GM15510 (cell line): ENCODE results near the gene SLC2A5.
A peak's percentile ranks its signal among the peaks of the same experiment; 100 is the strongest.

Source experiments
- POLR2A ChIP-seq: IDR thresholded peaks from 3 replicates; pipeline ENCODE4 v1.6.1; 2011; ENCODE audit warnings: borderline replicate concordance; ENCODE audit not compliant: insufficient read length; ENCODE audit errors: extremely low read depth

SLC2A5 gene, protein sequence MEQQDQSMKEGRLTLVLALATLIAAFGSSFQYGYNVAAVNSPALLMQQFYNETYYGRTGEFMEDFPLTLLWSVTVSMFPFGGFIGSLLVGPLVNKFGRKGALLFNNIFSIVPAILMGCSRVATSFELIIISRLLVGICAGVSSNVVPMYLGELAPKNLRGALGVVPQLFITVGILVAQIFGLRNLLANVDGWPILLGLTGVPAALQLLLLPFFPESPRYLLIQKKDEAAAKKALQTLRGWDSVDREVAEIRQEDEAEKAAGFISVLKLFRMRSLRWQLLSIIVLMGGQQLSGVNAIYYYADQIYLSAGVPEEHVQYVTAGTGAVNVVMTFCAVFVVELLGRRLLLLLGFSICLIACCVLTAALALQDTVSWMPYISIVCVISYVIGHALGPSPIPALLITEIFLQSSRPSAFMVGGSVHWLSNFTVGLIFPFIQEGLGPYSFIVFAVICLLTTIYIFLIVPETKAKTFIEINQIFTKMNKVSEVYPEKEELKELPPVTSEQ

DNA sequence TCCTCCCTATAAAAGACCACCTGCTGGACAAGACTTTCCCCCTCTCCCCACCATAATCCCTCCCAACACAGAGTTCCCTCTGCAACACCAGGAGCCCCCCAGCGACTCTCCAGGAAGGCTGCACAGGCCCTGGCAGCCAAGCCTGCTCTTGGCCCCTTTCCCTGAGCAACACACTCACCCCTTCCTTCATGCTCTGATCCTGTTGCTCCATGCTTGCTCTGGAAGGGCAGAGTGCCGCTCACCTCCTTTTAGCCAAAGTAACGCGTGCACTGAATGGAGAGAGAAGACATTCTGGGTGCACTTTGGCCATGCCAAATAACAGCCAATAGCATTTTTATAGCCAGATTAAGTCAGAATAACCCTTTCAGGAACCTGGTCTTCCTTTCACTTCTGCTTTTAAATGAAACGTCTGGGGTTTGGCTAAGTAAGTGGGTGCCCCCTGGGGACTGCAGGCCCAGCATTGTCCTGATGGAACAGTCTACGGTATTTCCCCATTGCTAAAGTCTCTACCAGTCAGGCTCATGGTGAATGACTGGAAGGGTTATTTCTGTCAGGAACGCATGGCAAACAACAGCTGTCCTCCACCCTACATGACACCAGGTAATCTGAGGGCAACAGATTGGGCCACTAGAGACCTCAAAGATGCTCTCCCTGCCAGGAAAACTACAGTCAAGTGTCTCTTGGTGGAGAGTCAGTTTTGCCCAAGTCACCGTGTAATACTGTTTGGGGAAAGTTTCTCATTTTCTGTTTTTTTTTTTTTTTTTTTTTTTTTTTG lies at the start of gene SLC2A5:
TSS of gene SLC2A5 (minus strand) at position 310 of the 775 bp plus-strand sequence. CDS start at position 211, 99 bp downstream.
- TF ChIP-seq POLR2A, result peak; percentile 39

DNA sequence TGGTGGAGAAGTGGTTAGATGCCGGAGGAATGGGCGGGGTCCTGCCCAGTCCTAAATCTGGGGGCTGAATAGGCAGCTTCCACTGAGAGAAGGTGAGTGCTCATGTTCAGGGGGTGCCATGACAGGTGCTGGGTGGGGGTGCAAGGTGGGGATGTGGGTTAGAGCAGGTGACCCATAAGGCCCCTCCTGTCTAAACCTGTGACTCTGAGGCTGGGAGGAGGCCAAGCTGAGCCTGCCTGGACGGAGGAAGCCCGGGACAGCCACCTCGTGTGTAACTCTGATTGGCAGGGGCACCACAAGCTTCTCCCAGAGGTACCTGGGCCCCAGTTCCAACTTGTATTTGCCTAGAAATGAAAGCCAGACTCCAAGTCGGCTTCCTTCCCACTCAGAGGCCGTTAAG lies 48.8 kb upstream of the SLC2A5 start:
- TF ChIP-seq POLR2A, result no peak

DNA sequence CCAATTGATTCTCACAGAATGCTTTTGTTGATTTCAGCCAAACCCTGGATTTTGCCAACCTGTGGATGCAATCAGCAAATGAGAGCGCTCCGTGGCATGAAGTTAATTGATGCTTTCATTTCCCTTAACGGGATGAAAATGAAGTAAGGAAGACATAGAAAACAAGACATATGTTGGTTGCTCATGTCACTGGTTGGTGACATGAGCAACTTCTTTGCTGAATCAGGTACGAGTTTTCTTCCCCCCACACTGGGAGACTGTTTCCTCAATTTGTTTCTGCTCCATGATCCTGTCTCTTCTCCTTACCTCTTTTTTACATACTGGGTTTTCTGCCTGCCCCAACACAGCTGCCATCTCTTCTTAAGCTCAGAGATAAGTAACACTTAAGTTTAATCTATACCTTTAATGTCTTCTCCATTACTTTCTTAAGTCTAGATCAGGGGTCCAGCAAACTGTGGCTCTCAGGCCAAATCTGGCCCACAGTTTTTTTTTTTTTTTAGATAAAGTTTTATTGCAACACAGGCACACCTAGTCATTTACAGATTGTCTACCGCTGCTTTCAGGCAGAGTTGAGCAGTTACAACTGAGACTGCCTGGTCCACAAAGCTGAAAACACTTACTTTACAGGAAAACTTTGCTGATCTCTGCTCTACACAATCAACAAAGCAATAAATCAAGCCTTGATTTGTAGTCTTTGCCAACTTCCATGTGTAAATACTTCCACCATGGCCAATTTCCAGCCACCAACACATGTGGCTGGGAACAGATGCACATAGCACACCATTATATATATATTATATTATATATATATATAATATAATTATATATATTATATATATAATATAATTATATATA lies 46.1 kb upstream of the SLC2A5 start:
- no peak for TF ChIP-seq POLR2A

DNA sequence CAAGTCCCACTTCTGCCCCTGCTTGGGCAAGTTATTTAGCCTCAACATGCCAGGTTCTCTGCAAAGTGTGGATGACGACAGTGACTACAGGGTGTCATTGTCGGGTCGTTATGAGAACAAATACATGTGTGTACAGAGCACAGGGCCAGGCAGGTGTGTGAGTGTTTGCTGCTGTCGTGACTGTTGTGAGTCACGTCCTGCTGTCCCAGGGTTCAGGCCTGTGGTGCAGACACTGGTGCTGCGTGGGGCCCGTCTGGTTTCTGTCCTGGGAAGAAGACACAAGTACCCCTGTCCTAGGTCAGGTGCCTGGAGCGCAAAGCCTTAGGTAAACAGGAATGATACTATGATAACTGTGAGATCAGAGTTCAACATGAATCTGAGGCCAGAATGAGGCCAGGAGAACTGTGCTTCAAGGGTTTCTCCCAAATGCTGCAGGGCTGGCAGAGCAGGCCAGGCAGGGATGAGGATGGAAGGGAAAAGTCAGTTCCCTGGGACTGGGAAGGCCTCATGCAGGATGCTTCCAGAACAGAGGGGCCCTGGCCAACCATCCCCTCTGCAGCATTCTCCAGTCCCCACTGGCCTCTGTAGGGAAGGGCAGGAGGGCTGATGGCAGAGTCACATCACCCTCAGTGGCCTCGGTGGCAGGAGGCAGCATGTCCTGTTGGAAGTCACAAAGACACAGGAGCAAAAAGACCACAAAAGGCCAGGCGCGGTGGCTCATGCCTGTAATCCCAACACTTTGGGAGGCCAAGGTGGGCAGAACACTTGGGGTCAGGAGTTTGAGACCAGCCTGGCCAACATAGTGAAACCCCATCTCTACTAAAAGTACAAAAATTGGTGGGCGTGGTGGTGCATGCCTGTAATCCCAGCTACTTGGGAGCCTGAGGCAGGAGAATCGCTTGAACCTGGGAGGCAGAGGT lies 43.8 kb upstream of the SLC2A5 start:
- TF ChIP-seq POLR2A, result no peak

DNA sequence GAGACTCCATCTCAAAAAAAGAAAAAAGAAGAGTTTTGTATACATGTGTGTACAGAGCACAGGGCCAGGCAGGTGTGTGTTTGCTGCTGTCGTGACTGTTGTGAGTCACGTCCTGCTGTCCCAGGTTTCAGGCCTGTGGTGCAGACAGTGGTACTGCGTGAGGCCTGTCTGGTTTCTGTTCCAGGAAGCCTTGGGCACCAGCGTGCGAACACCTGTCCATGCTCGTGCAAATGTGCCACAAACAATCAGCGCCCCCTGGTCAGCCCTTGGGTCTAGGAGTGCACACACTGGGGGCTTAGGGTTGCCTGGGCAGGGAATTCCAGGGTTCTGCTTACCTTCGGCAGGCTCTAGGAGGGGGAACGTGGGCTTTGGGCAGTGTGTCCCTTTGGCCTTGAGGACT lies 42.5 kb upstream of the SLC2A5 start:
- no peak for TF ChIP-seq POLR2A

DNA sequence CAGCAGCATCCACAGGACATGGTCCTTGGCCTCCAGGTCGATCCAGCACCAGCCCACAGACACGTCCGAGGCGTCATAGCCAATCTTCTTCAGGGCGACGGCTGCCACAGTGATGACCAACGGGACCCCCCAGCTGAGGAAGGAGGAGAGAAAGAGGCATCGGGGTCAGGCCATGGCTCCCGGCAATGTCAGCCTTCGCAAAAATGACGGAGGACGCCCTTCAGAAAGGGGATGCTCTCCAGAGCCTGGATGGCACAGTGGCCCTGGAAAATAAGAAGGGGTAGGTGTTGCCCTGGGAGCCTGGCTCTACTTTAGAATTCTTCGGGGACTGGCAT lies 41.9 kb upstream of the SLC2A5 start:
- no peak for TF ChIP-seq POLR2A

DNA sequence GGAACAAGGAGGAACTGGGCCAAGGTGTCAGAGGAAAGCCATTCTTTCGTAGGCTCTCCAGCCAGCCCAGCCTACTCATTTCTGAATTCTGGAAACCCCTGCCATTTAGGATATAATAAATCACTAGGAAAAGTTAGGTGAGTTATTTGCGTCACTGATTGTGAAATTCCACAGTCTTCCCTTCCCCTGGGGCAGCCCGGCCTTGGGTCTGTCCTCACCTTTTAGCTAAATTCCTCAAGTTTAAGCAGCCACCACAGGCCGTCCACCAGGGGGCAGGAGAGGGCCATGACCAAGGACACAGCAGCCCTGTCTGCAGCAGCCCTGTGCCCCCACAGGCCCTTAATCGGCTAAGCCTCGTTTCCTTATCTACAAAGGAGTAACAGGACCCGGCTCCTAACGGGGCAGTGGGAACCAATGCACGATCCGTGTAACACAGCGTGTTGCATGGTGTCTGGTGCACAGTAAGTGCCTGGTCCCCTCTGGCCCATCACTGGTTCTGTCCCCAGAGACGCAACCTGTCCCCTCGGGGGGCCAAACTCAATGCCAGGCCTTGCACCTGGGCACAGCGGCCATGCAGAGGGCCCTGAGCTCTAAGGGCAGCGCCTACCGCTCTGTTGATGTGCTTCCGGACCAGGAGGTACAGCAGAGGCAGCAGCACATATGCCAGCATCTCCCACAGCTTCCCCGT lies 41.4 kb upstream of the SLC2A5 start:
- no peak for TF ChIP-seq POLR2A

DNA sequence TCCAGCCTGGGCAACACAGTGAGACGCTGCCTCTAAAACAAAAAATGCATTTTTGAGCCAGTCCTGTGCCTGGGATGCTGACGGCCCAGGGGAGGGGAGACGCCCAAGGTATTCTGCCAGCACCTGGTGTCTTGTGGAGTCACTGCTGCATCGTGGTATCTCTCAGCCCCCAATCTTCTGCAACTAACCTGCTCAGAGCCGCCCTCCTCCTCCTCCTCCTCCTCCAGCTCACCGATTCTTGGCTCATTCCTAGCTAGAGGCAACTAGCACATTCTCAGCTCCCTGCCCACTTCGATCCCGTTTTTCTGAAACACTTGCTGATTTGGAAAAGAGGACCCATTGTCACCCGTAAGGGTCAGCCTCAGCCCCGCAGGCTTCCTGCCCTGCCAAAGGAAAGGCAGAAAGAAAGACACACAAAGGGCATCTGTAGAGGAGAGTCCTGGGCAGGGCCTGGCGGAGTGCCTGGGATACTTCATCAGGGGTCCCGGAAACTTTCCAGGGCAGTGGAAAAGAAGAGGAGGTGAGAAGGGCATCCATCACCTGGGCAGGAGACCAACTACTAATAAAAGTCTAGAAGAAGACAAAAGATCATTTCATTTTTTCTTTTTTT lies 38.7 kb upstream of the SLC2A5 start:
- no peak for TF ChIP-seq POLR2A

DNA sequence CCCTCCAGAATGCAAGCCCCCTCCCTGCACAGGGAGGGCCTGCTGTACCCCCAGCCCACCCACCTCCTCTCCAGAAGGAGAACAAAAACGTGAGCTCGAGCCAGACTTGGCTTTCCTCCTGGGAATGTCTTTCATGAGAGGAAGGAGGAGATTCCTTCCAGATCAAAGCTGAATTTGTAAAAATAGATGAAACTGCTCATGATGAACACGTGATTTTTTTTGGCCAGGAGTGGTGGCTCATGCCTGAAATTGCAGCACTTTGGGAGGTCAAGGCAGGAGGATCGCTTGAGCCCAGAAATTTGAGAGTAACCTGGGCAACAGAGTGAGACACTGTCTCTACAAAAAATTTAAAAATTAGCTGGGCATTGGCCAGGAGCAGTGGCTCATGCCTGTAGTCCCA lies 37.7 kb upstream of the SLC2A5 start:
- no peak for TF ChIP-seq POLR2A

DNA sequence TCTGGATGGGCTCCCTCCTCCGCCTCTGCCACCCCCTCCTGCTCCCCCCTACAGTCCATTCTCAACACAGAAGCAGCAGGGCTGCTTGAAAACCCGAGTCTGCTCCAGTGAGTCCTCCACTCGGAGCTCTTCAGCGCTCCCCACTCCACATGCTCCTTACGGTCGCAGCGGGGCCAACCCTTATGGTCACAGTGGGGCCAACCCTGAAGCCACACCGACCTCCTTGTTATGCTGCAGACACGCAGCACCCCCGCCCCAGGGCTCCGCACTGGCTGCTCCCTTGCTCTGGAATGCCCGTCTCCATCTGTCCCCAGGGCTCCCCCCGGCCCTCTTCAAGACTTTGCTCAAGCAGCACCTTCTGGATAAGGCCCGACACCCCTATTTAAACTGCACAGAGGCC lies 36.9 kb upstream of the SLC2A5 start:
- no peak for TF ChIP-seq POLR2A

DNA sequence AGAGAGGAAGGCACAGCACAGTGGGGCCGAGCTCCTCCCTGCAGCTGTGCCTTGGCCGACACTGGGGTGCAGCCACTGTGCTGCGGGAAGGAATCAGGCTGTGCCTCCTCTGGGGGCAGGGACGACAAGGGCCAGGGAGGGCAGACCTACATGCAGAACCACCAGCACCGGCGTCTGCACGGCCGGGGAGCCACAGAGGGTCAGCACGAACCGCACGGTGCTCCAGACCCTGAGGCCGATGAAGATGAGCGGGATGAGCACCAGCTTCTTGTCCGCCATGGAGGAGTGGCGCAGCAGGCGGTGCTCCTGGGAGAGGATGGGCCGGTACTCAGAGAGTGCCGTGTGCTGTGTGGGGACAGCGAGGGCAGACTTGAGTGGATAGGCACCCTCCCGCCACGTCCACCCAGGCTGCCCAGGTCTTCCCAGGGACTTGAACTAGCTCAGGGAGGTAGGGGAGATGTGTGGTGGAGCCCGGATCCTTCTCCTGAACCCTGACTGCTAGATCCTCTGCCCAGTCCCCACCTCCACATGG lies 36.0 kb upstream of the SLC2A5 start:
- TF ChIP-seq POLR2A, result no peak

DNA sequence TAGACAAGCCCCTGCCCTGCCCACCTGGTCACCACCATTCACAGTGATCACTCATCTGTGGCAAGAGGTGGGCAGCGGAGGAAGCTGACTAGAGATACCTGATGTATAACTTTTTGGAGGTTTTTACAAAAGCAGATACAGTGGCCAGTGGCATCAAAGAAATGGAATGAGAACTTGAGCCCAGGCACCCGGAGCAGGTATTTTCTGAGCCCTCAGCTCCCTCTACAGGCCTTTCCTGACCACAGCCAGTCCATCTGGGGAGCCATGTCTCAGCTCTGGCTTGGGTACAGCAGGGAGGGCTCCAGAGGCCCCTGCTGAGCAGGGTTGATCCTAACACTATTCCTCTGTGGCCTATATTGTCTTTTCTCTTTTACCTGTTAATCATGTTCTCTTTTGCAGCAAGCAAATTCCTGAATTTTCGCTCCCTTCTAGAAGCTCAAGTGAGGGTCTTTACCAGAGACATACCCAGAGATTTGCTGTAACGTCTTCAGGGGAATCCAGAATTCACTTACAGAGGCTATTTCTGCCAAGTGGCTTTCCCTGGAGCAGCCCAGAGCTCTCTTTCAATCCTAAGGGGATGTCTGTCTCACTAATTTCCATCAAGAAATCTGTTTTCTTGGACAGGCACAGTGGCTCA lies 32.2 kb upstream of the SLC2A5 start:
- TF ChIP-seq POLR2A, result no peak
